SK-N-SH (cell line): Measurements from ENCODE around the gene ISY1. TPM values are rescaled to one million over a fixed set of nuclear protein-coding genes. Genes with fewer than 3 reads are reported as not detected.

ENCODE experiments used
- CTCF ChIA-PET: fragments of 300-600, 350-600 bp; formaldehyde crosslinking; extraction: SDS; loops from one replicate; lab custom pipeline; 2021; lab: Yijun Ruan, JAX
- POLR2A ChIA-PET: fragments of 350-600 bp; sonication (Branson Sonifier 250); formaldehyde crosslinking; extraction: SDS; loops from one replicate; lab custom pipeline; 2020; ENCODE audit warnings: antibody characterized with exemption, inconsistent platforms; lab: Yijun Ruan, JAX
- DNase-seq: peaks from one replicate; pipeline ENCODE4 v3.0.0; 2012
- H2AFZ ChIP-seq: fragments of 200-600 bp; sonication (generic); 2 replicates; pipeline ENCODE4 v1.8.1; 2016; ENCODE audit warnings: antibody characterized with exemption, mild to moderate bottlenecking, low read depth
- H3F3A ChIP-seq: fragments of 200-600 bp; sonication (generic); replicated peaks from 2 replicates; pipeline ENCODE3; 2016; ENCODE audit warnings: antibody characterized with exemption, mild to moderate bottlenecking; ENCODE audit not compliant: insufficient read depth
- H3K27ac ChIP-seq, 2 experiments: fragments of 200-500 bp in 1 of 2; fragments of 200-600 bp in 1 of 2; sonication (Bioruptor generic) in 1 of 2; sonication (generic), shearing (Covaris generic) in 1 of 2; 2 replicates each; pipeline versions ENCODE4 v1.5.1 to v1.6.1; 2014 to 2016; ENCODE audit warnings: low read depth in 2 of 2, inconsistent platforms in 1 of 2, low read length in 1 of 2, mild to moderate bottlenecking in 1 of 2, mixed read lengths in 1 of 2
- H3K27me3 ChIP-seq: fragments of 200-600 bp; sonication (generic), shearing (Covaris generic); 2 replicates; pipeline ENCODE4 v1.6.1; 2016; ENCODE audit warnings: mixed run types; ENCODE audit not compliant: insufficient read depth
- H3K36me3 ChIP-seq, 2 experiments: fragments of 200-500 bp in 1 of 2; fragments of 200-600 bp in 1 of 2; sonication (Bioruptor generic) in 1 of 2; sonication (generic) in 1 of 2; replicated peaks in 1 of 2; 2 replicates each; pipeline versions ENCODE3 to v1.5.1; 2014 to 2016; ENCODE audit warnings: low read length in 1 of 2, mild to moderate bottlenecking in 1 of 2; ENCODE audit not compliant: insufficient read depth in 2 of 2, control insufficient read depth in 1 of 2
- H3K4me1 ChIP-seq, 2 experiments: fragments of 200-500 bp in 1 of 2; fragments of 200-600 bp in 1 of 2; sonication (Bioruptor generic) in 1 of 2; sonication (generic), shearing (Covaris generic) in 1 of 2; 2 replicates each; pipeline versions ENCODE4 v1.5.1 to v1.6.1; 2014 to 2016; ENCODE audit warnings: low read depth in 1 of 2, low read length in 1 of 2, mixed run types in 1 of 2; ENCODE audit not compliant: insufficient read depth in 2 of 2, control insufficient read depth in 1 of 2
- H3K4me2 ChIP-seq: fragments of 200-600 bp; sonication (generic), shearing (Covaris generic); 2 replicates; pipeline ENCODE4 v1.6.1; 2017; ENCODE audit warnings: mixed run types
- H3K4me3 ChIP-seq, 2 experiments: fragments of 200-500 bp in 1 of 2; fragments of 200-600 bp in 1 of 2; sonication (Bioruptor generic) in 1 of 2; sonication (generic), shearing (Covaris generic) in 1 of 2; 2 replicates each; pipeline versions ENCODE4 v1.5.1 to v1.8.1; 2014 to 2016; ENCODE audit warnings: low read depth in 2 of 2, inconsistent platforms in 1 of 2, low read length in 1 of 2, mild to moderate bottlenecking in 1 of 2, mixed read lengths in 1 of 2, moderate library complexity in 1 of 2
- H3K79me2 ChIP-seq: fragments of 200-600 bp; sonication (generic); 2 replicates; pipeline ENCODE4 v1.8.1; 2017; ENCODE audit warnings: mild to moderate bottlenecking; ENCODE audit not compliant: insufficient read depth
- H3K9ac ChIP-seq: fragments of 200-600 bp; sonication (generic); 2 replicates; pipeline ENCODE4 v1.6.1; 2017; ENCODE audit warnings: mixed run types
- H3K9me2 ChIP-seq: fragments of 200-600 bp; sonication (generic); 2 replicates; pipeline ENCODE4 v1.6.1; 2017; ENCODE audit warnings: mixed run types
- H3K9me3 ChIP-seq: fragments of 200-600 bp; sonication (generic); 2 replicates; pipeline ENCODE4 v1.6.1; 2017; ENCODE audit warnings: mixed run types, mild to moderate bottlenecking, moderate library complexity
- H4K20me1 ChIP-seq: fragments of 200-600 bp; sonication (generic); 2 replicates; pipeline ENCODE4 v1.6.1; 2017; ENCODE audit warnings: mild to moderate bottlenecking, mixed run types; ENCODE audit not compliant: insufficient read depth
- ELF1 ChIP-seq: IDR thresholded peaks from 2 replicates; pipeline ENCODE4 v1.4.0; 2012
- EP300 ChIP-seq, 2 experiments: IDR thresholded peaks; 2 replicates each; pipeline versions ENCODE4 v1.4.0 to v1.6.1; 2012; ENCODE audit warnings: borderline replicate concordance in 1 of 2, low read depth in 1 of 2, low read length in 1 of 2
- FOXM1 ChIP-seq: IDR thresholded peaks from 2 replicates; pipeline ENCODE4 v1.4.0; 2012; ENCODE audit warnings: low read depth, mild to moderate bottlenecking
- GATA2 ChIP-seq: sonication (generic); formaldehyde crosslinking; IDR thresholded peaks from 2 replicates; pipeline ENCODE4 v1.5.0; 2020; ENCODE audit warnings: mild to moderate bottlenecking, missing genetic modification reagents
- JUND ChIP-seq: IDR thresholded peaks from 2 replicates; pipeline ENCODE4 v1.4.0; 2012
- MEF2A ChIP-seq: IDR thresholded peaks from 2 replicates; pipeline ENCODE4 v1.4.0; 2012; ENCODE audit warnings: low read depth, borderline replicate concordance
- POLR2AphosphoS5 ChIP-seq: IDR thresholded peaks from 2 replicates; pipeline ENCODE4 v1.6.1; 2012; ENCODE audit warnings: low read depth, low read length
- WGBS: methylation state at CpG from one replicate; pipeline ENCODE4 v1.1.6; 2017; ENCODE audit warnings: low lambda C conversion rate; 5-methylcytosine and 5-hydroxymethylcytosine counted together
- polyA plus RNA-seq, 3 experiments: library from polyadenylated mRNA; depleted of rRNA; stranded (reverse); fragments of >200 nt; gene quantifications; 2 replicates each; pipeline ENCODE4 v1.2.3, GENCODE V29; 2012
- TF ChIP-seq, protein P1 (sequence below): IDR thresholded peaks from 2 replicates; pipeline ENCODE4 v1.4.0; 2012; ENCODE audit warnings: low read depth
- TF ChIP-seq, protein P2 (sequence below): IDR thresholded peaks from 2 replicates; pipeline ENCODE4 v1.4.0; 2012; ENCODE audit warnings: low read depth, borderline replicate concordance
- TF ChIP-seq, protein P3 (sequence below): IDR thresholded peaks from 2 replicates; pipeline ENCODE4 v1.6.1; 2012; ENCODE audit warnings: mild to moderate bottlenecking, low read depth, low read length, moderate library complexity
- TF ChIP-seq, protein P4 (sequence below): IDR thresholded peaks from 2 replicates; pipeline ENCODE4; 2012

ISY1 gene
- polyA plus RNA-seq, 1 of the 3 experiments (the other 2 are of a cell fraction): 20.9 TPM

DNA sequence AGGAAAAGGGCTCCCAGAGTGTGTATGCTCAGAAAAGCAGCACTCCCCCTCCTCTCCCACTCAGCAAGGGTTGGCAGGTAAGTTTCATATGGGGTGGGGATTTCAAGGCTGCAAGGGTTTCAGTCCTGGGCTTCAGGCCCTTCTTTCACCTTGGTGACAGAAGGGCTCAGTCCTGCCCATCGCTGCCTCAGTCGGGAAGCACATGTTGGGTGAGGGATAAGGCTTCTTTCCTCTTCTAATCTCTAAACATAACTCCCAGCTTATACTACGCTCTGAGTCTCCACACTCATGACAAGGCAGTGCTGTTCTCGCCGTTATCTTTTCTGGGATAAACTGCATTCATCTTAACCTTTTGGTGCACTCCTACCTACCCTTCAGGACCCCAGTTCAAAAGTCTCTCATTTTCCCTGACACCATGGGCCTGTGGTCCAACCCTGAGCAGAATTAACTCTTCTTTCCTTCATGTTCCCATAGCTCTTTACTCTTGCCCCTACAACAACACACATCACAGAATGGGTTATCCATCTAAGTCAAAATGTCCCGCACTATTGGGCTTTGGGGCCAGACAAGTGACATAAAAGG is 56.3 kb downstream of the ISY1 start:
- Histone ChIP-seq H3K4me3 (no peak overlapping the region), H3K9me3 (no peaks in the 10 kb centered on the region), H2AFZ (no peak overlapping the region), H3K79me2 (peaks cover 41% of the 10 kb centered on the region), H3K36me3 (peaks cover 2 to 4% of the 10 kb centered on the region in 2 experiments), H3K27ac (no peak overlapping the region), H3K4me2 (no peak overlapping the region), H3K9me2 (no peaks in the 10 kb centered on the region), H3K4me1 (no peaks in the 10 kb centered on the region), H3K27me3 (no peaks in the 10 kb centered on the region), H4K20me1 (peaks cover 47% of the 10 kb centered on the region), H3F3A (no peaks in the 10 kb centered on the region), H3K9ac (no peak overlapping the region)
- ChIA-PET POLR2A (no interaction called here), CTCF (interaction anchor here (1.5 kb wide), 1 partner anchor 134 kb away, joined by 9 read pairs; no protein-coding TSS in a partner anchor)
- no peak for TF ChIP-seq POLR2AphosphoS5
- TF ChIP-seq MEF2A: no peak
- TF ChIP-seq, protein P1, sequence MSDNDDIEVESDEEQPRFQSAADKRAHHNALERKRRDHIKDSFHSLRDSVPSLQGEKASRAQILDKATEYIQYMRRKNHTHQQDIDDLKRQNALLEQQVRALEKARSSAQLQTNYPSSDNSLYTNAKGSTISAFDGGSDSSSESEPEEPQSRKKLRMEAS: no peak
- TF ChIP-seq, protein P2, sequence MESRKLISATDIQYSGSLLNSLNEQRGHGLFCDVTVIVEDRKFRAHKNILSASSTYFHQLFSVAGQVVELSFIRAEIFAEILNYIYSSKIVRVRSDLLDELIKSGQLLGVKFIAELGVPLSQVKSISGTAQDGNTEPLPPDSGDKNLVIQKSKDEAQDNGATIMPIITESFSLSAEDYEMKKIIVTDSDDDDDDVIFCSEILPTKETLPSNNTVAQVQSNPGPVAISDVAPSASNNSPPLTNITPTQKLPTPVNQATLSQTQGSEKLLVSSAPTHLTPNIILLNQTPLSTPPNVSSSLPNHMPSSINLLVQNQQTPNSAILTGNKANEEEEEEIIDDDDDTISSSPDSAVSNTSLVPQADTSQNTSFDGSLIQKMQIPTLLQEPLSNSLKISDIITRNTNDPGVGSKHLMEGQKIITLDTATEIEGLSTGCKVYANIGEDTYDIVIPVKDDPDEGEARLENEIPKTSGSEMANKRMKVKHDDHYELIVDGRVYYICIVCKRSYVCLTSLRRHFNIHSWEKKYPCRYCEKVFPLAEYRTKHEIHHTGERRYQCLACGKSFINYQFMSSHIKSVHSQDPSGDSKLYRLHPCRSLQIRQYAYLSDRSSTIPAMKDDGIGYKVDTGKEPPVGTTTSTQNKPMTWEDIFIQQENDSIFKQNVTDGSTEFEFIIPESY: no peak
- no peak for TF ChIP-seq ELF1
- no peak for TF ChIP-seq GATA2
- TF ChIP-seq, protein P3, sequence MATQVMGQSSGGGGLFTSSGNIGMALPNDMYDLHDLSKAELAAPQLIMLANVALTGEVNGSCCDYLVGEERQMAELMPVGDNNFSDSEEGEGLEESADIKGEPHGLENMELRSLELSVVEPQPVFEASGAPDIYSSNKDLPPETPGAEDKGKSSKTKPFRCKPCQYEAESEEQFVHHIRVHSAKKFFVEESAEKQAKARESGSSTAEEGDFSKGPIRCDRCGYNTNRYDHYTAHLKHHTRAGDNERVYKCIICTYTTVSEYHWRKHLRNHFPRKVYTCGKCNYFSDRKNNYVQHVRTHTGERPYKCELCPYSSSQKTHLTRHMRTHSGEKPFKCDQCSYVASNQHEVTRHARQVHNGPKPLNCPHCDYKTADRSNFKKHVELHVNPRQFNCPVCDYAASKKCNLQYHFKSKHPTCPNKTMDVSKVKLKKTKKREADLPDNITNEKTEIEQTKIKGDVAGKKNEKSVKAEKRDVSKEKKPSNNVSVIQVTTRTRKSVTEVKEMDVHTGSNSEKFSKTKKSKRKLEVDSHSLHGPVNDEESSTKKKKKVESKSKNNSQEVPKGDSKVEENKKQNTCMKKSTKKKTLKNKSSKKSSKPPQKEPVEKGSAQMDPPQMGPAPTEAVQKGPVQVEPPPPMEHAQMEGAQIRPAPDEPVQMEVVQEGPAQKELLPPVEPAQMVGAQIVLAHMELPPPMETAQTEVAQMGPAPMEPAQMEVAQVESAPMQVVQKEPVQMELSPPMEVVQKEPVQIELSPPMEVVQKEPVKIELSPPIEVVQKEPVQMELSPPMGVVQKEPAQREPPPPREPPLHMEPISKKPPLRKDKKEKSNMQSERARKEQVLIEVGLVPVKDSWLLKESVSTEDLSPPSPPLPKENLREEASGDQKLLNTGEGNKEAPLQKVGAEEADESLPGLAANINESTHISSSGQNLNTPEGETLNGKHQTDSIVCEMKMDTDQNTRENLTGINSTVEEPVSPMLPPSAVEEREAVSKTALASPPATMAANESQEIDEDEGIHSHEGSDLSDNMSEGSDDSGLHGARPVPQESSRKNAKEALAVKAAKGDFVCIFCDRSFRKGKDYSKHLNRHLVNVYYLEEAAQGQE: no peak
- no peak for TF ChIP-seq JUND
- no peak for TF ChIP-seq EP300 (IDR thresholded peaks at IDR 0.05; ENCODE audit: borderline replicate concordance in 1 of 2, low read depth in 1 of 2, low read length in 1 of 2)
- TF ChIP-seq, protein P4, sequence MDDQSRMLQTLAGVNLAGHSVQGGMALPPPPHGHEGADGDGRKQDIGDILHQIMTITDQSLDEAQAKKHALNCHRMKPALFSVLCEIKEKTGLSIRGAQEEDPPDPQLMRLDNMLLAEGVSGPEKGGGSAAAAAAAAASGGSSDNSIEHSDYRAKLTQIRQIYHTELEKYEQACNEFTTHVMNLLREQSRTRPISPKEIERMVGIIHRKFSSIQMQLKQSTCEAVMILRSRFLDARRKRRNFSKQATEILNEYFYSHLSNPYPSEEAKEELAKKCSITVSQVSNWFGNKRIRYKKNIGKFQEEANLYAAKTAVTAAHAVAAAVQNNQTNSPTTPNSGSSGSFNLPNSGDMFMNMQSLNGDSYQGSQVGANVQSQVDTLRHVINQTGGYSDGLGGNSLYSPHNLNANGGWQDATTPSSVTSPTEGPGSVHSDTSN: no peak
- no peak for TF ChIP-seq FOXM1
- whole genome bisulfite sequencing: 90% methylated on average over 4 of the region's 6 CpGs
- DNase-seq: peak; percentile 3
